Measurements from ENCODE around the gene PRKCE.
A peak's percentile ranks its signal among the peaks of the same experiment; 100 is the strongest.
"Not testable (repeated sequence)": the region's sequence is repeated elsewhere in the genome, so short reads cannot be mapped to it uniquely, and the experiment has no call there.

Gene PRKCE

DNA sequence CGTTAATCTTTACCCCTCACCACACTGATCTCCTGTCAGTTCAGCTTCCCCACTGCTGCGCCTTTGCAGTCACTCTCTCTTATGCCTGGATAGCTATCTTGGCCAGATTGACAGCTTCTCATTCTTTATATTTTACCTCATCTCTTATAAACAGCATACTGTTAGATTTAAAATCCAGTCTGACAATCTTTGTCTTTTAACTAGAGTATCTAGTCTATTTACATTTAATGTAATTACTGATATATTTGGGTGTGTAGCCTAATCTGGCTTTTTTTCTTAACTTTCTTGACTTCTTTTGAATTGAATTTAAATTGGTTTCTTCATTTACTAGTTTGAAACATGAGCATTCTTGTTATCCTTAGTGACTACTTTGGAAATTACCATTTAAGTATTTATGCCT is 225.1 kb downstream of the PRKCE start:
- ATAC-seq: no peak
- no peak overlapping the region for H3K27ac Mint-ChIP-seq
- H3K27me3 Mint-ChIP-seq: no peaks in the 10 kb centered on the region
- no peak for DNase-seq
- H3K9me3 Mint-ChIP-seq: peaks cover 22 to 24% of the 10 kb centered on the region in 2 donors
- H3K4me3 Mint-ChIP-seq: no peak overlapping the region
- H3K4me1 Mint-ChIP-seq: no peaks in the 10 kb centered on the region

DNA sequence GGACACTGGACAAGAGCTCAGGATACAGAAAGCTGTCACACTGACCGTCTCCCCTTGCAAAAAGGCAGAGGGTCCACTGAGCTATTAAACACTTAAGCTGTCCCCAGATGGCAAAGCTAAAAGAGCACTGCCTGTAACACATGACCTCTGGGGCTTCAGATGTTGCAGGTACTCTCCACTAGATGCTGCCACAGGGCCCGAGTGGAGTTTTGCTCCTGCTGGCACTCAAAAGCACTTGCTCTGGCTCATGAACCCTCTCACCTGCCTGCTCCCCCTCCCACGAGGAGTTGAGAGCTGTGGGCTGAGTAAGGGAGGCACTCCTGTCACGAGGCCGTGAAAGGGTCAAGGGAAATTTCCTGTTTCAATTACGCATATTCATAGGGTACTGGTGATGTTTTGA is 227.9 kb downstream of the PRKCE start:
- Mint-ChIP-seq H3K9me3 (peaks cover 22 to 24% of the 10 kb centered on the region in 2 donors), H3K27me3 (no peaks in the 10 kb centered on the region), H3K4me3 (no peak overlapping the region), H3K27ac (no peak overlapping the region), H3K4me1 (no peaks in the 10 kb centered on the region)
- no peak for ATAC-seq
- no peak for DNase-seq

DNA sequence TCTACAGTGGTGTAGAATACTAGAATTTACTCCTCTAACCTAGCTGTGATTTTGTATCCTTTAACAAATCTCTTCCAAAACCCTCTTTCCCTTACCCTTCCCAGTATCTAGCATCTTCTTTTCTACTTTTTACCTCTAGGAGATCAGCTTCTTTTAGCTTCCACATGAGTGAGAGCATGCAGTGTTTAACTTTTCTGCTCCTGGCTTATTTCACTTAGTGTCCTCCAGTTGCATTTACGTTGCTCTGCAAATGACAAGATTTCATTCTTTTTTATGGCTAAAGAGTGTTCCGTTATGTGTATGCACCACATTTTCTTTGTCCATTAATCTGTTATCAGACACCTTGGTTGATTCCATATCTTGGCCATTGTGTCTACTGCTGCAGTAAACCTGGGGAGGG is 228.5 kb downstream of the PRKCE start:
- ATAC-seq (no peak), DNase-seq (no peak)
- H3K27ac Mint-ChIP-seq: peak overlapping the region in 1 of 2 donors; percentile 77
- H3K4me3 Mint-ChIP-seq: no peak overlapping the region
- peaks cover 22 to 24% of the 10 kb centered on the region in 2 donors for H3K9me3 Mint-ChIP-seq
- H3K4me1 Mint-ChIP-seq: no peaks in the 10 kb centered on the region
- no peaks in the 10 kb centered on the region for H3K27me3 Mint-ChIP-seq

DNA sequence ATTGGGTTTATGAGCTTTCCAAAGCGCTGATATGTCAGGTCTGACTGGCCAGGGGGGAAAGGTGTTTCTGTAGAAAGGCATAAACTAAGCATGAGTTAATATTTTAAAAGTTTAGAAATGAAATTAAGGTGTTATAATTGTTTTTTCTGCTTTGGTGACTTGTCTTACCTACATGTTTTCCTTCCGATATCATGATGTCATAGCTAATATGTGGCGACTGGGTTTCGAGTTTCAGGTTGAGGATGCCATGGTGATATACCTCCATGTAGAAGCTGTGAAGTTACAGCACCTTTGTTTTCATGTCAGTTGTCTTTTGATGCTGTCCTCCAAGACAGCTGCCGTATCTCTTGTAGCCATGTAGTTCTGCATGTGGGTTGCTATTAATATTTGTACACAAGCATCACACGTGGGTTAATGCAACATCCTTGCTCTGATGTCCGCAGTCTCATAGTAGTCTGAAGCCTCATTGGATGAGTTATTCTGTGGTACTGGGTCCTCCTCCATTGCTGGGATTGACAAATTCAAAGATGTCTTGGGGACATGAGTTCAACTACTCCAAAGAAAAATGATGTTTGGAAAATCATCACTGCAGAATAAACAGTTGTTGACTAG is 230.6 kb downstream of the PRKCE start:
- H3K4me1 Mint-ChIP-seq: no peaks in the 10 kb centered on the region
- H3K9me3 Mint-ChIP-seq: peaks cover 5 to 10% of the 10 kb centered on the region in 2 donors
- no peak for ATAC-seq
- H3K27ac Mint-ChIP-seq: no peak overlapping the region
- no peak for DNase-seq
- H3K27me3 Mint-ChIP-seq: no peaks in the 10 kb centered on the region
- H3K4me3 Mint-ChIP-seq: no peak overlapping the region

DNA sequence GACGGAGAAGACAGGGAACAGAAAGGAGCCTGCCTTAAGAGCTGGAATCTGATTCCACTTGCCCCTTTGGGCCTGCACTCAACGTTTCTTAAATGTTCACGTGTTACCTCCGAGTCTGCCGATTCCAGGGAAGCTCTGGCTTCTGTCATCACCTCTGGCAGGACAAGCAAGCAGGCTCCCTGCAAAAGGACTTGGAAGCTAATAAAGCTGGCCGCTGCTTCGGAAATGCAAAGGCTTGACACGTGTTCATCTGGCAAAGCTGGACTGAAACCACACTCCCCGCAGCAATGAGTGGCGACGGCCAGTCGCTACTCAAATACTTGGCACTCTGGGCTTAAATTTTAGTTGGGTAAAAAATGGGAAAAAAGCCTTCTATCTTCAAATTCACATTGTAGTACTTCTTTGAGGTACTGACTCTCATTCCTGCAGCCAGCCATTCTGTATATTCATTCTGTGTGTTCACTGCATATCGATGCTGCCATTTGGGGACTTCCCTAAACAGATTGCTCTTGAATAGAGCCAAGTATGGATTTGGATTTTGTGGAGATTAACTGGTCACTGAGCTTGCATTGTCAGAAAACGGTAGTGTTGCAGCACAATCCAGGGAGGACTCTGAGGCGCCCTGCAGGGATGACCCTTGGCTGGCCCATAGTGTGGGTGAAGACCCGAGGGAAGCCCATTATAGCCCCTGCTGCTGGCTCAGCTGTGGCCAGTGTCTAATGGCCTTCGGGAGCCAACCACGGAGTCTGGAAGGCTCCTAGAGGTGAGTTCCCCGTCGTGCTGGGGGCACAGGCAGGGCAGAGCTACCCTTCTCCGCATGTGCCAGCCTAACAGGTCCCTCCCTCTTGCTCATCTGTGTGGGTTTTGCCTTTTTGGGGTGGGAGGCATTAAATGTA is 231.5 kb downstream of the PRKCE start:
- DNase-seq: no peak
- Mint-ChIP-seq H3K27ac (no peak overlapping the region), H3K9me3 (peaks cover 0 to 2% of the 10 kb centered on the region in 2 donors), H3K4me1 (no peaks in the 10 kb centered on the region), H3K27me3 (no peaks in the 10 kb centered on the region), H3K4me3 (no peak overlapping the region)
- no peak for ATAC-seq

DNA sequence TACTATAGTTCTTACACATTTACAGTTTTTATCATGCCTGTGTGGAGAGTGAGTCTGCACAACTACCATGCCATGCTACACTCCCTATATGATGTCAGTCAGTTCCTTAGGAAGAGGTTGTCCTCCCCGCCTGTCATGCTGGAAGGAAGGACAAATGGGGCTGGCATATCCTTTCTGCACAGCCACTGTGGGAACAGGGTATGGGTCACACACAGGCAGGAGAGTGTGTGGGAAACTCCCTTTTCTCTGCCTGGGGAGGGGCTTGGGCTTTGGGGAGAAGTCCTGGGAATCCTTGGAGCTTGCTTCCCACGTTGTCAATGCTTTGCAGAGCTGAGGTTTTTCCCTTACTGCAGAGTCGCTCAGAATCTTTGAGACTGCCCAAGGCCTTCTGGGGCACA is 232.1 kb downstream of the PRKCE start:
- no peaks in the 10 kb centered on the region for H3K27me3 Mint-ChIP-seq
- peaks cover under 1% of the 10 kb centered on the region for H3K4me1 Mint-ChIP-seq
- no peak overlapping the region for H3K27ac Mint-ChIP-seq
- no peaks in the 10 kb centered on the region for H3K9me3 Mint-ChIP-seq
- DNase-seq: no peak
- ATAC-seq: no peak
- no peak overlapping the region for H3K4me3 Mint-ChIP-seq

DNA sequence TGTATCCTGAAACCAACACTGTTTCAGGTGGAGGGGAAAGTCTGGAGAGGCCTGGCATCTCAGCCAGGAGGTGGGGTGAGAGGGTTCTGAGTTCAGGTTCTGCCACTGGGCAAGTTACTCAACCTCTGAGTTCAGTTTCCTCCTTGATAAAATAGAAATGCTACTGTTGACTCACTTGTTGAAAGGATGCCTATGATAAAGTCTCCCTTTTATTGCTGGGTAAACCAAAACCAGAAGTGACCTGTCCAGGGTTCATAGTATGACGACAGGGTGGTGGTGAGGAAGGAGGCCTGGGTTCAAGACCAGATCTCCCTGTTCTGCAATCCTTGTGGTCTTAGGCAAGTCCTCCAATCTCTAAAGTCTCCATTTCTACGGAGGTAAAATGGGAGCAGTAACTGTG is 232.7 kb downstream of the PRKCE start:
- H3K27ac Mint-ChIP-seq: no peak overlapping the region
- ATAC-seq: no peak

DNA sequence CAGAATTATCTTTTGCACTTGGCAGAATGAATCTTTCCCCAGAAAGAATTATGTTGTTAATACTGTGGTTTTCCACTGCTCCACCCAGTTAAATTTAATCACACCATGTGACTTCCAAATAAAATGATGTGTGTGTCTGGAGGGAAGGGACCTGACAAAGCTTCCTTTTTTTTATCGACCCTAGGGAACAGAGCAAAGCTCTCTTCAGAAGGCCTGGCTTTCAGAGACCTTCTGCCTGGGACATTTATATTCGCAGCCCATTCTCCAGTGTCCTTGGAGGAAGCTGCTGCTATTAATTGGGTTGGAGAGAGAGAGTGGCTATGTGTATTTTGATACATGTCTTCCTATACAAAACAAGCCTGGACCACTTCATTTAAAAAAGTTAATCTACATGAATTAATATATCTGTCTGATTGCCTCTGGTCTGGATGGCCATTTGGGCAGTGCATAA is 233.7 kb downstream of the PRKCE start:
- H3K4me1 Mint-ChIP-seq: peaks cover 14% of the 10 kb centered on the region
- no peaks in the 10 kb centered on the region for H3K27me3 Mint-ChIP-seq
- no peak overlapping the region for H3K27ac Mint-ChIP-seq
- H3K9me3 Mint-ChIP-seq: no peaks in the 10 kb centered on the region
- no peak overlapping the region for H3K4me3 Mint-ChIP-seq
- DNase-seq: no peak
- no peak for ATAC-seq

More for the DNA sequence above, 232.7 kb downstream of the PRKCE start:
- Mint-ChIP-seq H3K4me1 (peaks cover 5% of the 10 kb centered on the region), H3K9me3 (no peaks in the 10 kb centered on the region), H3K27me3 (no peaks in the 10 kb centered on the region), H3K4me3 (no peak overlapping the region)
- no peak for DNase-seq

DNA sequence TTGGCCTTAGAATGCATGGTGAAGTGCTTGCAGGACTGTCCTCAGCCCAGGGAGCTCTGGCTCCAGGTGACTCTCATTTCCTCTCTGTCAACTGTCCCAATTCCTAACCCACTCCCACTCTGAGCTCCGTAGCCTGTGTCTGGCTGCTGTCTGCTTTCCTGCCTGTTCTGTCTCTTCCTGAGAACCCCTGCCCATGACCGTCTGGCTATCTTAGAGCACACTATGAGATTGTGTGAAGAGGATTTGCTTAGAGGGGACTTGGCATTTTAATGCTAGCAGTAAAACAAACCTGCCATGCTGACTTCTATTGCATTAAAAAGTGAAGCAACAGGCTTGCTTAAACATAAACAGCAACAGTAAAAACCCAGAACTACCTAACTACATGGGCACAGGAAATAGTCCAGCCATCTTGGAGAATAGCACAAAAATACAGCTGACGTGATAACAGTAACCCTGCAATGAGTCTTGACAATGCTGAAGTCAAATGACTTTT is 234.7 kb downstream of the PRKCE start:
- H3K9me3 Mint-ChIP-seq: no peaks in the 10 kb centered on the region
- no peak overlapping the region for H3K27ac Mint-ChIP-seq
- no peak for DNase-seq
- H3K27me3 Mint-ChIP-seq: no peaks in the 10 kb centered on the region
- peaks cover 25% of the 10 kb centered on the region for H3K4me1 Mint-ChIP-seq
- ATAC-seq: no peak
- no peak overlapping the region for H3K4me3 Mint-ChIP-seq

DNA sequence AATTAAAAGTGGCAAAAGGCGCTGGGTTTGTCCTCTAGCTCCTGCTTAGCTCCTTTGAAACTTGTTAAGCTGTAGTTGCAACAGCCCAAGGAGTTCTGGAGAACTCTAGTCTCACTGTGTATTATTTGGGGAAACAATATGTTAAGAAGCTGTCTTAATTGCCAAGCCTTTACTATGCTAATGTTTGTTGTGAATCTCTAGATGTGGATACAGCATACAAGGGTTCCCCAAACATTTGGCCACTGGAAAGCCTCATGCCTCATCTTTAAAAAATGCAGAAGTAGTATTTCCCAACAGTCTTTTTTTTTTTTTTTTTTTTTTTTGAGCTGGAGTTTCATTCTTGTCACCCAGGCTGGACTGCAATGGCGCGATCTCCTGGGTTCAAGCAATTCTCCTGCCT is 236.7 kb downstream of the PRKCE start:
- no peak overlapping the region for H3K4me3 Mint-ChIP-seq
- DNase-seq (no peak), ATAC-seq (no peak)
- peaks cover 38% of the 10 kb centered on the region for H3K4me1 Mint-ChIP-seq
- H3K9me3 Mint-ChIP-seq: no peaks in the 10 kb centered on the region
- H3K27me3 Mint-ChIP-seq: no peaks in the 10 kb centered on the region
- H3K27ac Mint-ChIP-seq: no peak overlapping the region

DNA sequence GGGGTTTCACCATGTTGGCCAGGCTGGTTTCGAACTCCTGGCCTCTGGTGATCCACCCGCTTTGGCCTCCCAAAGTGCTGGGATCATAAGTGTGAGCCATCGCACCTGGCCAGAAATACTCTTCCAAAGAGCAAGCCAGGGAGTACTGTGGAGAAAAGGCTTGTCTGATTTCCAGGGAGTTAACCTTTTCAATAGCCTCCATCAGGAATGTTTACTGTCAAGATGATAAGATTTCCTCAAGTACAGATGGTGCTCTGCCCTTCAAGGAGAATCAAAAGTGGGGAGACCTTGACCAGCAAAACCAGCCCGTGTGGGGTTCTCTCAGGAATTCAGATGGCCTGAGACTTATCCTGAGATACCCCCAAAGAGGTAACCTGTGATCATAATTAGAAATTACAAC is 237.2 kb downstream of the PRKCE start:
- DNase-seq (no peak), ATAC-seq (no peak)
- Mint-ChIP-seq H3K9me3 (no peaks in the 10 kb centered on the region), H3K4me1 (peaks cover 38% of the 10 kb centered on the region), H3K4me3 (no peak overlapping the region), H3K27me3 (no peaks in the 10 kb centered on the region), H3K27ac (no peak overlapping the region)

DNA sequence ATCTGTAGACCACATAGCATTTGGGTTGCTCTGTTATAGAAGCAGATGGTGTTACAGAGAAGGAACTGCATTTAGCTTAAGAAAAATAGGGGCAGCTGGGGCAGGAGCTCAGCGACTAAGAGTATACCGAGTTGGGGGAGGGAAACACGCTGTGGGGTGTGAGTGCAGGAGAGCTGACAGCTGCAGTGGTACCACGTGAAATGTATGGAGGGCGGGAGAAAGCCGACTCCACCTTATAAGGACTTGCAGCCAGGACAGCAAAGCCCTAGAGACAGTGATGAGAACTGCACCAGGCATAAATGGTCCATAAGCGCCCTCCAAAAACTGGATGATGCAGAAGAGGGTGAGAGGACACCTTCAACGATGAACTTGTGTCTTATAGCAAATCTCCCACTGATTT is 237.6 kb downstream of the PRKCE start:
- Mint-ChIP-seq H3K27ac (no peak overlapping the region), H3K4me1 (peaks cover 38% of the 10 kb centered on the region), H3K9me3 (no peaks in the 10 kb centered on the region), H3K27me3 (no peaks in the 10 kb centered on the region), H3K4me3 (no peak overlapping the region)
- ATAC-seq: peak; percentile 93
- peak; percentile 19 to 37 for DNase-seq

DNA sequence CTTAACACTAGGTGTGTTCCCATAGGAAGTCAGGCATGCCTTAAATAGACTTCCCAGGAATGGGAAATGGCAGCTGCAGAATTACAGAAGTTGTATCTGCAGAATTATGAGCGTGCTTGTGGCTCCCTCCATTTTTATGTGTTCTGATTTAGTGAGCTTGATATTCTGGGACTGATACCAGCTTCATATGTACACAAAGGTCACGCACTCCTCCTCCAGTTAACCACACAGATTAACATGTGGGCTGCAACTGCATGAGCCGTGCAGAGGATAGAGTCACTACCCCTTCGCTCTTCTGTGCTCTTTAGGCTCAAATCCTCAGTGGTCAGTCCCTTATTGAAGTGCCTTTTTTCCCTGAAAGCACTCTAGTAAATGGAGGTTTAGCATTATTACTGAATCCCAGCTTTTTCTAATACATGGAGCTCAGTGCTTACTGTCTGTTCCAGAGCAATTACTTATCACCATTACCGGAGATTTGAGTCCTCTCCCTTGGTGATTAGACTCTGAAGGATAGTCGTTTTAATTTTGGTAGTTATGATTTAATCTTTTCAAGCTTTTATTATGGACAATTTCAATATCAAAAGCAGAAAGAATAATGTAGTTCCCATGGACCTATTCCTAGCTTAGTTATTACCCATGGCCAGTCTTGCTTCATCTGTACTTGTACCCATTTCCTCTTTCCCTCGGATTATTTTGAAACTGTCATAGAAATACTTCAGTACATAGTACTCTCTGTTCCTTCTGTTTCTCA is 238.3 kb downstream of the PRKCE start:
- H3K9me3 Mint-ChIP-seq: no peaks in the 10 kb centered on the region
- ATAC-seq (peak; percentile 49), DNase-seq (no peak)
- no peak overlapping the region for H3K4me3 Mint-ChIP-seq
- no peaks in the 10 kb centered on the region for H3K27me3 Mint-ChIP-seq
- no peak overlapping the region for H3K27ac Mint-ChIP-seq
- H3K4me1 Mint-ChIP-seq: peaks cover 38% of the 10 kb centered on the region

DNA sequence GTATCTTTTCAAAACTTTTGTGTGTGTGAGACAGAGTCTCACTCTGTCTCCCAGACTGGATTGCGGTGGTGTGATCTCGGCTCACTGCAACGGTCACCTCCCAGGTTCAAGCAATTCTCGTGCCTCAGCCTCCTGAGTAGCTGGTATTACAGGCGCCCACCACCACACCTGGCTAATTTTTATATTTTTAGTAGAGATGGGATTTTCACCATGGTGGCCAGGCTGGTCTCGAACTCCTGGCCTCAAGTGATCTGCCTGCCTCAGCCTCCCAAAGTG is 238.8 kb downstream of the PRKCE start:
- peaks cover 38% of the 10 kb centered on the region for H3K4me1 Mint-ChIP-seq
- ATAC-seq, H3K27me3 Mint-ChIP-seq, H3K27ac Mint-ChIP-seq, DNase-seq, H3K9me3 Mint-ChIP-seq, H3K4me3 Mint-ChIP-seq: not testable (repeated sequence)

DNA sequence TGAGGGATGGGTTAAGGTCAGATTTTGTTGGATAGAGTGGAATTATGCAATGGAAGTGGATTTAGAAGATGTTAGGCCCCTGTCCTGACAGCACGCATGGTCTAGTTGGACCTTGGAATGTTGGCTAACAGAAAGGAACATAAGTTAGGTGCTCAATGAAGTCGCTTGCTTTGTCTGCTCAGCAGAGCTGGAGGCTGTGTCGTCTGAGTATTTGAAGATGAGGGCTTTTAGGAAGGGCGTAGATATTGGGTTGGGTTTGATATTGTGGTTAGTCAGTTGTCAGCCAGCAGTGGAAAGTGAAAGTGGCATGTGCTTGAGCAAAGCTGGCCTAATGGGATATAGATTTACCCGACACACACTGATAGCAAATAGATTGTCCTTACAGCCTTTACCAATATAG is 239.3 kb downstream of the PRKCE start:
- H3K27me3 Mint-ChIP-seq: no peaks in the 10 kb centered on the region
- H3K27ac Mint-ChIP-seq: peak overlapping the region in 1 of 2 donors; percentile 29
- no peaks in the 10 kb centered on the region for H3K9me3 Mint-ChIP-seq
- no peak overlapping the region for H3K4me3 Mint-ChIP-seq
- H3K4me1 Mint-ChIP-seq: peaks cover 43% of the 10 kb centered on the region
- DNase-seq (no peak), ATAC-seq (peak; percentile 51)
